ENCODE data around the gene FAM83G.

FAM83G gene

GRCh38 chr17:18951941-18952842 is 52.4 kb downstream of the FAM83G start, which contains the start of gene SLC5A10:
Gene SLC5A10 (plus strand): TSS chr17:18952165. CDS start chr17:18952206, 41 bp downstream.
- Histone ChIP-seq H3K4me1 (ENCODE audit: control insufficient read depth in 1 of 2, insufficient read depth in 2 of 2, low read length in 2 of 2) (no peaks in the 10 kb centered on the region), H3K27ac (ENCODE audit: low read length) (no peak within 1 kb of the TSS), H3K27me3 (ENCODE audit: low read depth, low read length) (no peaks in the 10 kb centered on the region), H3K36me3 (ENCODE audit: control insufficient read depth in 1 of 2, insufficient read depth in 2 of 2, low read length in 2 of 2) (no peaks in the 10 kb centered on the region), H3K9me3 (ENCODE audit: control insufficient read depth in 1 of 2, low read length in 2 of 2) (no peaks in the 10 kb centered on the region), H3K4me3 (ENCODE audit: low read depth in 1 of 2, low read length in 2 of 2) (no peak within 1 kb of the TSS)

- no peaks in the 10 kb centered on the region for H3K36me3 ChIP-seq (ENCODE audit: control insufficient read depth in 1 of 2, insufficient read depth in 2 of 2, low read length in 2 of 2)
- no peaks in the 10 kb centered on the region for H3K4me1 ChIP-seq (ENCODE audit: control insufficient read depth in 1 of 2, insufficient read depth in 2 of 2, low read length in 2 of 2)
- no peaks in the 10 kb centered on the region for H3K9me3 ChIP-seq (ENCODE audit: control insufficient read depth in 1 of 2, low read length in 2 of 2)
- no peak overlapping the region for H3K4me3 ChIP-seq (ENCODE audit: low read depth in 1 of 2, low read length in 2 of 2)
- H3K27ac ChIP-seq (ENCODE audit: low read length), result no peak overlapping the region
- no peaks in the 10 kb centered on the region for H3K27me3 ChIP-seq (ENCODE audit: low read depth, low read length)
Measured at GRCh38 chr17:18950944-18951905, 53.3 kb downstream of the FAM83G start.

GRCh38 chr17:18950346-18950745 is 54.2 kb downstream of the FAM83G start:
- H3K27ac ChIP-seq (ENCODE audit: low read length), result no peak overlapping the region
- no peaks in the 10 kb centered on the region for H3K27me3 ChIP-seq (ENCODE audit: low read depth, low read length)
- H3K9me3 ChIP-seq (ENCODE audit: control insufficient read depth in 1 of 2, low read length in 2 of 2), result no peaks in the 10 kb centered on the region
- no peaks in the 10 kb centered on the region for H3K4me1 ChIP-seq (ENCODE audit: control insufficient read depth in 1 of 2, insufficient read depth in 2 of 2, low read length in 2 of 2)
- no peaks in the 10 kb centered on the region for H3K36me3 ChIP-seq (ENCODE audit: control insufficient read depth in 1 of 2, insufficient read depth in 2 of 2, low read length in 2 of 2)
- H3K4me3 ChIP-seq (ENCODE audit: low read depth in 1 of 2, low read length in 2 of 2), result no peak overlapping the region

- Histone ChIP-seq H3K4me1 (ENCODE audit: control insufficient read depth in 1 of 2, insufficient read depth in 2 of 2, low read length in 2 of 2) (no peaks in the 10 kb centered on the region), H3K9me3 (ENCODE audit: control insufficient read depth in 1 of 2, low read length in 2 of 2) (no peaks in the 10 kb centered on the region), H3K27me3 (ENCODE audit: low read depth, low read length) (no peaks in the 10 kb centered on the region), H3K4me3 (ENCODE audit: low read depth in 1 of 2, low read length in 2 of 2) (no peak overlapping the region), H3K27ac (ENCODE audit: low read length) (no peak overlapping the region), H3K36me3 (ENCODE audit: control insufficient read depth in 1 of 2, insufficient read depth in 2 of 2, low read length in 2 of 2) (no peaks in the 10 kb centered on the region)
Measured at GRCh38 chr17:18949566-18949965, 55.0 kb downstream of the FAM83G start.

- Histone ChIP-seq H3K36me3 (ENCODE audit: control insufficient read depth in 1 of 2, insufficient read depth in 2 of 2, low read length in 2 of 2) (no peaks in the 10 kb centered on the region), H3K4me3 (ENCODE audit: low read depth in 1 of 2, low read length in 2 of 2) (no peak overlapping the region), H3K4me1 (ENCODE audit: control insufficient read depth in 1 of 2, insufficient read depth in 2 of 2, low read length in 2 of 2) (no peaks in the 10 kb centered on the region), H3K27me3 (ENCODE audit: low read depth, low read length) (no peaks in the 10 kb centered on the region), H3K27ac (ENCODE audit: low read length) (no peak overlapping the region), H3K9me3 (ENCODE audit: control insufficient read depth in 1 of 2, low read length in 2 of 2) (no peaks in the 10 kb centered on the region)
Measured at GRCh38 chr17:18948476-18949006, 56.0 kb downstream of the FAM83G start.

- H3K4me3 ChIP-seq (ENCODE audit: low read depth in 1 of 2, low read length in 2 of 2), result no peak overlapping the region
- no peaks in the 10 kb centered on the region for H3K9me3 ChIP-seq (ENCODE audit: control insufficient read depth in 1 of 2, low read length in 2 of 2)
- H3K27me3 ChIP-seq (ENCODE audit: low read depth, low read length), result no peaks in the 10 kb centered on the region
Measured at GRCh38 chr17:18947866-18948265, 56.7 kb downstream of the FAM83G start.

GRCh38 chr17:18946536-18946935 is 58.0 kb downstream of the FAM83G start:
- Histone ChIP-seq H3K36me3 (ENCODE audit: control insufficient read depth in 1 of 2, insufficient read depth in 2 of 2, low read length in 2 of 2) (no peaks in the 10 kb centered on the region), H3K4me1 (ENCODE audit: control insufficient read depth in 1 of 2, insufficient read depth in 2 of 2, low read length in 2 of 2) (no peaks in the 10 kb centered on the region), H3K9me3 (ENCODE audit: control insufficient read depth in 1 of 2, low read length in 2 of 2) (no peaks in the 10 kb centered on the region), H3K27me3 (ENCODE audit: low read depth, low read length) (no peaks in the 10 kb centered on the region), H3K4me3 (ENCODE audit: low read depth in 1 of 2, low read length in 2 of 2) (no peak overlapping the region), H3K27ac (ENCODE audit: low read length) (no peak overlapping the region)

More at GRCh38 chr17:18947866-18948265, 56.7 kb downstream of the FAM83G start:
- Histone ChIP-seq H3K36me3 (ENCODE audit: control insufficient read depth in 1 of 2, insufficient read depth in 2 of 2, low read length in 2 of 2) (no peaks in the 10 kb centered on the region), H3K4me1 (ENCODE audit: control insufficient read depth in 1 of 2, insufficient read depth in 2 of 2, low read length in 2 of 2) (no peaks in the 10 kb centered on the region), H3K27ac (ENCODE audit: low read length) (no peak overlapping the region)

- H3K27ac ChIP-seq (ENCODE audit: low read length), result no peak overlapping the region
- no peak overlapping the region for H3K4me3 ChIP-seq (ENCODE audit: low read depth in 1 of 2, low read length in 2 of 2)
- H3K4me1 ChIP-seq (ENCODE audit: control insufficient read depth in 1 of 2, insufficient read depth in 2 of 2, low read length in 2 of 2), result no peaks in the 10 kb centered on the region
- H3K9me3 ChIP-seq (ENCODE audit: control insufficient read depth in 1 of 2, low read length in 2 of 2), result no peaks in the 10 kb centered on the region
- no peaks in the 10 kb centered on the region for H3K36me3 ChIP-seq (ENCODE audit: control insufficient read depth in 1 of 2, insufficient read depth in 2 of 2, low read length in 2 of 2)
- H3K27me3 ChIP-seq (ENCODE audit: low read depth, low read length), result no peaks in the 10 kb centered on the region
Measured at GRCh38 chr17:18944646-18945045, 59.9 kb downstream of the FAM83G start.

- Histone ChIP-seq H3K4me1 (ENCODE audit: control insufficient read depth in 1 of 2, insufficient read depth in 2 of 2, low read length in 2 of 2) (no peaks in the 10 kb centered on the region), H3K36me3 (ENCODE audit: control insufficient read depth in 1 of 2, insufficient read depth in 2 of 2, low read length in 2 of 2) (no peaks in the 10 kb centered on the region), H3K27ac (ENCODE audit: low read length) (no peak overlapping the region), H3K4me3 (ENCODE audit: low read depth in 1 of 2, low read length in 2 of 2) (no peak overlapping the region), H3K27me3 (ENCODE audit: low read depth, low read length) (no peaks in the 10 kb centered on the region), H3K9me3 (ENCODE audit: control insufficient read depth in 1 of 2, low read length in 2 of 2) (no peaks in the 10 kb centered on the region)
Measured at GRCh38 chr17:18938692-18939023, 65.9 kb downstream of the FAM83G start.

- Histone ChIP-seq H3K27me3 (ENCODE audit: low read depth, low read length) (no peaks in the 10 kb centered on the region), H3K36me3 (ENCODE audit: control insufficient read depth in 1 of 2, insufficient read depth in 2 of 2, low read length in 2 of 2) (no peaks in the 10 kb centered on the region), H3K4me3 (ENCODE audit: low read depth in 1 of 2, low read length in 2 of 2) (no peak overlapping the region), H3K9me3 (ENCODE audit: control insufficient read depth in 1 of 2, low read length in 2 of 2) (no peaks in the 10 kb centered on the region), H3K27ac (ENCODE audit: low read length) (no peak overlapping the region), H3K4me1 (ENCODE audit: control insufficient read depth in 1 of 2, insufficient read depth in 2 of 2, low read length in 2 of 2) (no peaks in the 10 kb centered on the region)
Measured at GRCh38 chr17:18937981-18938691, 66.4 kb downstream of the FAM83G start.
